Kidney (tissue), 14 donors: ENCODE measurements around the gene CNTFR. TPM values are rescaled to one million over a fixed set of nuclear protein-coding genes. Genes with fewer than 3 reads are reported as not detected.

Source experiments
- DNase-seq, 5 donors: peaks; one replicate each; pipeline ENCODE4 v3.0.0-alpha.2; 2013 to 2020
- FAIRE-seq: peaks from 2 replicates; lab custom pipeline; 2012; peaks lifted over from hg19 to GRCh38; lab: Jason Lieb, UNC
- H3K27ac ChIP-seq, 2 donors: one replicate each; pipeline ENCODE4 v1.7.0; 2013; ENCODE audit warnings: low read depth in 2 of 2, low read length in 2 of 2, inconsistent platforms in 1 of 2
- H3K27me3 ChIP-seq: one replicate; pipeline ENCODE4 v1.7.1; 2013; ENCODE audit warnings: low read length, inconsistent platforms; ENCODE audit not compliant: control insufficient read depth, insufficient read depth
- H3K36me3 ChIP-seq, 3 donors: one replicate each; pipeline versions ENCODE4 v1.7.0 to v1.7.1; 2013; ENCODE audit warnings: low read length in 3 of 3, control low read depth in 1 of 3, inconsistent platforms in 1 of 3; ENCODE audit not compliant: insufficient read depth in 3 of 3, control insufficient read depth in 2 of 3
- H3K4me1 ChIP-seq, 3 donors: one replicate each; pipeline versions ENCODE4 v1.7.0 to v1.7.1; 2013; ENCODE audit warnings: low read length in 3 of 3, inconsistent platforms in 1 of 3, low read depth in 1 of 3; ENCODE audit not compliant: control insufficient read depth in 2 of 3, insufficient read depth in 2 of 3
- H3K4me3 ChIP-seq, 3 donors: one replicate each; pipeline versions ENCODE4 v1.7.0 to v1.8.1; 2013; ENCODE audit warnings: low read length in 3 of 3, control low read depth in 1 of 3, inconsistent platforms in 1 of 3
- H3K9ac ChIP-seq, 3 donors: one replicate each; pipeline versions ENCODE4 v1.7.0 to v1.7.1; 2013; ENCODE audit warnings: low read length in 3 of 3, control low read depth in 1 of 3, inconsistent platforms in 1 of 3
- H3K9me3 ChIP-seq, 3 donors: one replicate each; pipeline versions ENCODE4 v1.7.0 to v1.7.1; 2013; ENCODE audit warnings: low read length in 3 of 3, control low read depth in 1 of 3, inconsistent platforms in 1 of 3; ENCODE audit not compliant: control insufficient read depth in 2 of 3, insufficient read depth in 1 of 3
- intact Hi-C: fragments of 100-400 bp; cut with DNase I; formaldehyde crosslinking; loops from one replicate; pipeline ENCODE4 v1.11.1; 2022
- polyA plus RNA-seq: library from polyadenylated mRNA; stranded (reverse); fragments of 350-450 nt; fragmentation: Illumina TruSeq; extraction: RNeasy Lipid Tissue Mini Kit (QIAGEN cat#74804); gene quantifications from one replicate; pipeline ENCODE4 v1.2.3, GENCODE V29; 2014; ENCODE audit warnings: low read depth, low replicate concordance; ENCODE audit not compliant: insufficient read depth
- total RNA-seq: library from RNA; stranded (reverse); fragmentation: NEBNext Ultra II Directional; extraction: Animal tissue kit (Norgen Biotek cat#: 25700); gene quantifications from one replicate; pipeline ENCODE4 v1.2.1, GENCODE V29; 2021
- TF ChIP-seq, protein P1 (sequence below): IDR thresholded peaks from 3 replicates; pipeline ENCODE4 v1.5.1; 2012; ENCODE audit warnings: mild to moderate bottlenecking, moderate library complexity, borderline replicate concordance; ENCODE audit not compliant: insufficient read depth; ENCODE audit errors: extremely low read depth
- donor health status: control.
- donor health status: control.
- donor health status: control.
- donor health status: control.
- donor health status: control.
- donor health status: DM: yes; HTN: yes; CAD: no.
- donor health status: Normal renal cell carcinoma (clear cell type).

The CNTFR gene
- total and polyA plus RNA-seq, 2 donors from 2014 or later = 1.7 to 3.7 TPM

DNA sequence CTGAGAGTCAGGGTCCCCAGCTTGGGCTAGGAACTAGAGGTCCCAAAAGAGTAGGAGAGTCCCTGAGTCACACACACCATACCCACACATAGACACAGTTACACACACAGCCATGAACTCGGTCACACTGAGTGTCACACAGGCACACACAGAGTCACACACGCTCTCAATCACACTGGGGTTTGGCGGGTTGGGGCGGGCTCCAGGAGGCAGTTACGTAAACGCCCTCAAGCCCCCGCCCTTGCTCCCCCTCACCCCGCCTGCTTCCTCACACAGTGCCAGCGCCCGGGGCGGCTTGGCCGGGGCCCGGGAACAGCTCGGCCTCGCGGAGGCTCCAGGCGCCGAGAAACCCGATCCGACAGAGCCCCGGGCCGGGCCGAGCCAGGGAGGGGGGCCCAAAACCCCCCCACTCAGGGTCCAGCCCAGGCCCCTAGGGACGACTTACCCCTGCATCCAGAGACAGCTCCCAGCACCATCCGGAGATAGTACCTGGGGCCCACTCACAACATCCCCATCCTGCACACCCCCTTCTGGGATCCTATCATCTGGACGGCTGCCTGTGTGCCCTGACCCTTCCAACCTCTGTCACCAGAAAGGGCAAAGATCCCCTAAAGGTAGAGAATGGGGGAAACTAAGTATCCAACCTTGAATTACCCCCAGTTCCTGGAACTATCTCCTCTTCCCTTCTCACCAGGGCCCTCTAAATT is 3.5 kb upstream of the CNTFR start:
- H3K27me3 ChIP-seq = peaks cover 11% of the 10 kb centered on the region
- no peaks in the 10 kb centered on the region for H3K36me3 ChIP-seq
- DNase-seq = peak in 4 of 5 donors; percentile 46 to 92 (median 70)
- no peak overlapping the region for H3K4me3 ChIP-seq
- TF ChIP-seq, protein P1, sequence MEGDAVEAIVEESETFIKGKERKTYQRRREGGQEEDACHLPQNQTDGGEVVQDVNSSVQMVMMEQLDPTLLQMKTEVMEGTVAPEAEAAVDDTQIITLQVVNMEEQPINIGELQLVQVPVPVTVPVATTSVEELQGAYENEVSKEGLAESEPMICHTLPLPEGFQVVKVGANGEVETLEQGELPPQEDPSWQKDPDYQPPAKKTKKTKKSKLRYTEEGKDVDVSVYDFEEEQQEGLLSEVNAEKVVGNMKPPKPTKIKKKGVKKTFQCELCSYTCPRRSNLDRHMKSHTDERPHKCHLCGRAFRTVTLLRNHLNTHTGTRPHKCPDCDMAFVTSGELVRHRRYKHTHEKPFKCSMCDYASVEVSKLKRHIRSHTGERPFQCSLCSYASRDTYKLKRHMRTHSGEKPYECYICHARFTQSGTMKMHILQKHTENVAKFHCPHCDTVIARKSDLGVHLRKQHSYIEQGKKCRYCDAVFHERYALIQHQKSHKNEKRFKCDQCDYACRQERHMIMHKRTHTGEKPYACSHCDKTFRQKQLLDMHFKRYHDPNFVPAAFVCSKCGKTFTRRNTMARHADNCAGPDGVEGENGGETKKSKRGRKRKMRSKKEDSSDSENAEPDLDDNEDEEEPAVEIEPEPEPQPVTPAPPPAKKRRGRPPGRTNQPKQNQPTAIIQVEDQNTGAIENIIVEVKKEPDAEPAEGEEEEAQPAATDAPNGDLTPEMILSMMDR = no peak
- no peak for FAIRE-seq
- no peaks in the 10 kb centered on the region for H3K9me3 ChIP-seq
- H3K27ac ChIP-seq = peak overlapping the region in 1 of 2 donors; percentile 39
- no peak overlapping the region for H3K9ac ChIP-seq
- H3K4me1 ChIP-seq = peaks cover 0 to 4% (median 2%) of the 10 kb centered on the region in 3 donors
- intact Hi-C loops = loop anchor here (5.0 to 10.0 kb wide), 2 partner anchors 46 to 178 kb away; no protein-coding TSS in a partner anchor

DNA sequence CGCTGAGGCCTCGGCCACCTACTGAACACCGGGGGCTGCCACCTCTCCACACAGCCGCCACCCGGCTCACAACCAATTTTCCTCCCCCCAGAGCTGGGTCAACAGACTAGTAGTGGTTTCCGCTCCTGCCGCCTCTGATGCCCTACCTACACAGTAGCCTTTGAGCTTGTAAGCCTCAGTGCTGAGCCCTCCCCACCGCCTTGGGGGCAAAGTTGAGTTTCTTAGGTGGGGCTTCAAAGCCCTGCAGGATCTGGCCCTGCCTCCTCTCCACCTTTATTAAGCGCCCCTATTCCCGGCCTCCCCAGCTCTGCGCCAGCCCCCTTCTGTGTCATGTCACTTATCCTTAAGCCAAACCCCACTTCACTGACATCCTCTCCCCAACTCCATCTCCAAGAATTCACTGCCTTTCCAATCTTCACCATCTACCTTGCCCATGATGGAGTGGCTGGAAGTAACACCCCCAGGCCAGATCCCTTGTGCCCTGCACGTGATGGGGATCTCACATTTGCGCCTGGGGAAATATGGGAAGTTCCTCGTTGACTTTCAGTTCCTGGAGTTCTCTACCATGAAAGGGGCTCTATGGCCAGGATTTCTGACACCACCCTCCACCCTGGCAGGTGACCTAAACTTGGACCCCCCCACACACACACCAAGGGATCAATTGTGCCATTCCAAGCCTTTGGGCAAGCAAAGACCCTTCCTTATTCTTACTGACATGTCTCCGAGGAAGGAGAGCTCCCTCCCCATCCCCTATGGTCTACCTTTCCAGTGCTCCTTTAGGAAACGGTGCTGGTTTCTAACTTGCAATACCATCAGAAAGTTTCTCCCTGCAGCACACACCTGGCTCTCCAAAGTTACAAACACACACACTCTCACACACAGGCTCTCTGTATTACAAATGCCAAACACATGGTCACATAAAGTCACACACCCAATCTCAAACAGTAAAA is 2.7 kb upstream of the CNTFR start:
- H3K4me3 ChIP-seq = no peak overlapping the region

DNA sequence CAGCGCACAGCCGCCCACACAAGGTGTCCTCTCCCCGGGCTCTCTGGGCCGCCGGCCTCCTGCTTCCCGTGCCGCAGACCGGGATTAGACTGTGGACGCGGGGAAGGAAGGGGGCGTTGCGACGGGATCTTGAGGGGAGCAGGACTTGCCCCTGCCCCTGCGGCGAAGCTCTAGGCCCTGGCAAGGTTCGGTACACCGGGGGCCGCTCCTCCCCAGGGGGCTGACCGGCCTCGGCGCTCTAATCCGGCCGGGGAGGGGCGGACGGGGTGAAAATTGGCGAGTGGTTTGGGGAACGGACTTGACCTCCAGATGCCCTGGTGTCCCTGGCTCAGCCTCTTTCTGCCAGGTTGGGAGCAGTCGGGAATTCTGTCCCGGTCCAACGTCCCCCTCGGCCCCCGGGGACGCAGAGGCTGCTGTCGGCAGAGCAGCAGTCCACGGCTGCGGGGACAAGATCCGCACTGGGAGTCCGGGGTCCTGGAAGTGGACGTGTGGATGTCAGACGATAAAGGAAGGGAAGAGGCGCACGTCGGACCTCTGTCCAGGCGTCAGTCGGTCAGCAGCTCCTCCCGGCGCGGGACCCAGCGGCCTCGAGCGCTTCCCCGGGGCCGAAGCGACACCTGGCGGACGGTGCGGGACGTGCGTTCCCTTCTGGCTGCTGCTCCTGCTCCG is 1.9 kb upstream of the CNTFR start:
- Histone ChIP-seq H3K4me1 (peaks cover 0 to 4% (median 3%) of the 10 kb centered on the region in 3 donors), H3K9me3 (no peaks in the 10 kb centered on the region), H3K27ac (no peak overlapping the region), H3K4me3 (peak overlapping the region in 1 of 3 donors; percentile 39), H3K27me3 (peaks cover 14% of the 10 kb centered on the region), H3K36me3 (no peaks in the 10 kb centered on the region), H3K9ac (no peak overlapping the region)
- FAIRE-seq = no peak
- TF ChIP-seq, protein P1 = peak; percentile 97
- intact Hi-C loops = loop anchor here (5.0 to 10.0 kb wide), 2 partner anchors 44 to 177 kb away; no protein-coding TSS in a partner anchor
- peak; percentile 88 to 94 (median 91) for DNase-seq

More for the DNA sequence above, 2.7 kb upstream of the CNTFR start:
- TF ChIP-seq, protein P1 = no peak
- no peaks in the 10 kb centered on the region for H3K9me3 ChIP-seq
- DNase-seq (no peak), FAIRE-seq (no peak)
- H3K9ac ChIP-seq = no peak overlapping the region
- H3K36me3 ChIP-seq = no peaks in the 10 kb centered on the region
- intact Hi-C loops = loop anchor here (5.0 to 10.0 kb wide), 2 partner anchors 45 to 177 kb away; no protein-coding TSS in a partner anchor
- peaks cover 14% of the 10 kb centered on the region for H3K27me3 ChIP-seq
- H3K4me1 ChIP-seq = peaks cover 0 to 4% (median 3%) of the 10 kb centered on the region in 3 donors
- no peak overlapping the region for H3K27ac ChIP-seq
